Amniotic epithelial cell (primary cell): ENCODE measurements around the gene VAV3.
"Not testable (repeated sequence)": the region's sequence is repeated elsewhere in the genome, so short reads cannot be mapped to it uniquely, and the experiment has no call there.

Experiments used
- DNase-seq: peaks from one replicate; pipeline ENCODE4 v3.0.0-alpha.2; 2010; ENCODE audit warnings: low read depth

The VAV3 gene

GRCh38 chr1:107935396-107936064, 29.4 kb downstream of the VAV3 start:
- no peak for DNase-seq

GRCh38 chr1:107934578-107934977, 30.4 kb downstream of the VAV3 start:
- DNase-seq = no peak

- DNase-seq = no peak
Measured at GRCh38 chr1:107933736-107934135, 31.2 kb downstream of the VAV3 start.

GRCh38 chr1:107930292-107930691, 34.7 kb downstream of the VAV3 start:
- DNase-seq = no peak

GRCh38 chr1:107927820-107928219, 37.2 kb downstream of the VAV3 start:
- no peak for DNase-seq

GRCh38 chr1:107926436-107927080, 38.4 kb downstream of the VAV3 start:
- DNase-seq = no peak

GRCh38 chr1:107925565-107925964, 39.4 kb downstream of the VAV3 start:
- DNase-seq = no peak

GRCh38 chr1:107920999-107921398, 44.0 kb downstream of the VAV3 start:
- no peak for DNase-seq

GRCh38 chr1:107920561-107920960, 44.4 kb downstream of the VAV3 start:
- DNase-seq = no peak

- DNase-seq = no peak
Measured at GRCh38 chr1:107919953-107920352, 45.0 kb downstream of the VAV3 start.

GRCh38 chr1:107914119-107914765, 50.7 kb downstream of the VAV3 start:
- DNase-seq = no peak

- no peak for DNase-seq
Measured at GRCh38 chr1:107912656-107913055, 52.3 kb downstream of the VAV3 start.

- no peak for DNase-seq
Measured at GRCh38 chr1:107900090-107900945, 64.7 kb downstream of the VAV3 start.

- DNase-seq = no peak
Measured at GRCh38 chr1:107899655-107900054, 65.3 kb downstream of the VAV3 start.

- no peak for DNase-seq
Measured at GRCh38 chr1:107897438-107898345, 67.3 kb downstream of the VAV3 start.

- no peak for DNase-seq
Measured at GRCh38 chr1:107896936-107897335, 68.0 kb downstream of the VAV3 start.

- no peak for DNase-seq
Measured at GRCh38 chr1:107896401-107896800, 68.6 kb downstream of the VAV3 start.

- DNase-seq = no peak
Measured at GRCh38 chr1:107895403-107896191, 69.4 kb downstream of the VAV3 start.

GRCh38 chr1:107894605-107895004, 70.4 kb downstream of the VAV3 start:
- DNase-seq = no peak

- DNase-seq = not testable (repeated sequence)
Measured at GRCh38 chr1:107893350-107893749, 71.6 kb downstream of the VAV3 start.

GRCh38 chr1:107889524-107889923, 75.5 kb downstream of the VAV3 start:
- DNase-seq = no peak
